Measurements from ENCODE around the gene MGAT4B.

DNA sequence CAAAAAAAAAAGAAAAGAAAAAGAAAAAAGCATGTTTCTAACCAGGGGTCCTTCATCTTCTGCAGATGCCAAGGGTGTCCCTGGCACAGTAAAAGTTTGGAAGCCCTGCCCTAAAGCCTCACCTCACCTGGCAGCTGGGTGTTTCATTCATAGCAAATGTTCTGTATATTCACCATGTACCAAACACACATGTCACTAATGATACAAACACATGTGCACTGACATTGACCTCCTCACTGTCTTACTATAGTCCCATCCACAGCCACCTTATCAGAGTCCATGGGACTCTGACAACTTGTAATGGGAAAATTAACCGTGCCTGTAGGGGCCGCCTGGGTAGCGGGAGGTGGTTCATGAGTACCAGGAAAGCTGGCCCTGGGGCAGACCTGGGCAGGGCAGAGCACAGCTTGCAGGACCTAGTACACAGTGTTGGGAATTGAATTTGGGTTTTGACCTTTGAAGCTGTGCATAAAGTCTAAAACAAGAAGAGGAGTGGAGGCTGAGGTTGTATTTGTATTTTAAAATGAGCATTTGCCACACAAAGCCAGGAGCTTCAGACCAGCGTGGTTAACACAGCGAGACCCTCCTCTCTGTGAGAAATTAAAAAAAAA, 6.4 kb upstream of the MGAT4B start:
- no peak for TF ChIP-seq CTCF (IDR thresholded peaks at IDR 0.05)
- TF ChIP-seq POLR2A (IDR thresholded peaks at IDR 0.05) = no peak
